Measurements from ENCODE around the gene CCDC33. TPM values are rescaled to one million over a fixed set of nuclear protein-coding genes. Genes with fewer than 3 reads are reported as not detected.

Gene CCDC33
- total and polyA plus RNA-seq, 8 donors = 0.58 to 9.4 (median 0.73) TPM; not detected in 5

DNA sequence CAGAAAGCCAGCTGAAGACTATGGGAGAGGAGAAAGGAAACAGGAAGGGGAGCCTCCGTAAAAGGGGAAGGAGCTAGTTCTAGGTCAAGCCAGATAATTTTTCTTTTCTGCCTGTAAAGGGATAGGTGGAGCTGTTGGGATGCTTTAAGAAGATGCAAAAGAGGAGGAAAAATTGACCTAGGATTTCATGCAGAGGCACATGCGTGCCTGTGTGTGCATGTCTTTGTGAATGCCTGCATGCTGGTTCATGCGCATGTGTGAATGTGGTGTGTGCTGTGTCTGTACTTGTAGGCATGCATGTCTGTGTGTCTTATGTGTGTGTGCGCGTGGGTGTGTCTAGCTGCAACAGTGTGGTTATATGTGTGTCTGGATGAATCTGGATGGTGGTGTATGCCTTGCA, 27.3 kb downstream of the CCDC33 start:
- intact Hi-C loops (cut with DNase I; ENCODE audit: low total_unique reads) = no loop called here
- Histone ChIP-seq H3K4me3 (no peak overlapping the region), H3K9me3 (no peaks in the 10 kb centered on the region), H3K4me1 (no peaks in the 10 kb centered on the region), H3K27ac (no peak overlapping the region), H3K36me3 (no peaks in the 10 kb centered on the region), H3K27me3 (peaks cover 0 to 61% (median 0%) of the 10 kb centered on the region in 3 donors)
- no peak for DNase-seq
- 70 to 76% (median 75%) methylated on average over 5 of the region's 5 CpGs for WGBS, 5 donors
- TF ChIP-seq, protein P1, sequence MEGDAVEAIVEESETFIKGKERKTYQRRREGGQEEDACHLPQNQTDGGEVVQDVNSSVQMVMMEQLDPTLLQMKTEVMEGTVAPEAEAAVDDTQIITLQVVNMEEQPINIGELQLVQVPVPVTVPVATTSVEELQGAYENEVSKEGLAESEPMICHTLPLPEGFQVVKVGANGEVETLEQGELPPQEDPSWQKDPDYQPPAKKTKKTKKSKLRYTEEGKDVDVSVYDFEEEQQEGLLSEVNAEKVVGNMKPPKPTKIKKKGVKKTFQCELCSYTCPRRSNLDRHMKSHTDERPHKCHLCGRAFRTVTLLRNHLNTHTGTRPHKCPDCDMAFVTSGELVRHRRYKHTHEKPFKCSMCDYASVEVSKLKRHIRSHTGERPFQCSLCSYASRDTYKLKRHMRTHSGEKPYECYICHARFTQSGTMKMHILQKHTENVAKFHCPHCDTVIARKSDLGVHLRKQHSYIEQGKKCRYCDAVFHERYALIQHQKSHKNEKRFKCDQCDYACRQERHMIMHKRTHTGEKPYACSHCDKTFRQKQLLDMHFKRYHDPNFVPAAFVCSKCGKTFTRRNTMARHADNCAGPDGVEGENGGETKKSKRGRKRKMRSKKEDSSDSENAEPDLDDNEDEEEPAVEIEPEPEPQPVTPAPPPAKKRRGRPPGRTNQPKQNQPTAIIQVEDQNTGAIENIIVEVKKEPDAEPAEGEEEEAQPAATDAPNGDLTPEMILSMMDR (IDR thresholded peaks at IDR 0.05) = no peak

DNA sequence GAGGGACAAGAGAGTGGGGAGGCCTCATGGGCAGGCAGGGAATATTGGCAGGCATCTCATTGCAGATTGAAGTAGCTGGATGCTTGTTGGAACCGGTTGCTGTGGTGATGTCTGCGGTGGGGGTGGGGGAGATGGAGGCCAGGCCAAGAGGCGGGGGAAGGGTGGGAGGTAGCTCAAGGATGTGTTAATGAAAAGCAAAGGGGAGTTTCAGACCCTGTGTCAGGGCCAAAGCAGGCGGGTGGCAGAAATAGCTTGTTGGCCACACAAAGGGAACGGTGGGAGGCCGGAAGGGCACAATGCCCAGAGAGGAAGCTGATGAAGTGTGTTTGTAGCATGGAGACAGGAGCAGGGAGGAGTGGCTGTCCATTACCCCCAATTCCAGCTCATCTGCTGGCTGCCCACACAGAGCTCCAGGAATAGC, 28.0 kb downstream of the CCDC33 start:
- no peak for DNase-seq
- Histone ChIP-seq H3K4me3 (no peak overlapping the region), H3K9me3 (no peaks in the 10 kb centered on the region), H3K27ac (no peak overlapping the region), H3K36me3 (no peaks in the 10 kb centered on the region), H3K4me1 (no peaks in the 10 kb centered on the region), H3K27me3 (peaks cover 0 to 63% (median 0%) of the 10 kb centered on the region in 3 donors)
- no peak for TF ChIP-seq EP300 (IDR thresholded peaks at IDR 0.05)
- TF ChIP-seq, protein P1 (IDR thresholded peaks at IDR 0.05) = no peak
- no peak for TF ChIP-seq POLR2AphosphoS5 (IDR thresholded peaks at IDR 0.05)
- no peak for TF ChIP-seq POLR2A (IDR thresholded peaks at IDR 0.05)
- 31 to 42% (median 39%) methylated on average over 6 of the region's 6 CpGs for WGBS, 5 donors
- intact Hi-C loops (cut with DNase I; ENCODE audit: low total_unique reads) = no loop called here

DNA sequence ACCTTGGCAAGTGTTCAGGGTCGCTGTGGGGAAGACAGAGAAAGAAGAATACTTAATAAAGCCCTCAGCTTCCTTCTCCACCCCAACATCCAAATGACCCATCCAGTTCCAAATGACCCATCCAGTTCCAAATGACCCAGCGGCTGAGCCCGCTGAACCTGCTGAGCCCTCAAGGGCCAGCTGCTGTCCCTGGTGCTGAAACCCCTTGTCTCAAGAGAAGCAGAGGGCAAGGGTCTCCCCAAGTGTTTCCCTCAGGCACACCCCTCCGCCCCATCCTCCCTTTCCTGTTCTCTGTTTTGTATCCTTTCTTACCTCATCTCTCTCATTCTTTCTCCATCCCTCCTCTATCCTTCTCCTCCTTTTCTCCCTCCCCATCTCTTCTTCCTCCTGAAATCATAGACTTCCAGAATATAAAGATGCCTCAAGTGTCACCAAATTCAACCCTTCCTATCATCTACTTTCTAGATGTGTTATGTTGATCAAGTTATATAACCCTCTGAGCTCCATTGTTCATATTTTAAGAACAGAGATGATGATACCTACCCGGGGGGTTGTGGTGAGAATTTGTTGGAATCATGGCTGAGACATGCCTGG, 29.0 kb downstream of the CCDC33 start:
- H3K4me1 ChIP-seq = no peaks in the 10 kb centered on the region
- peak in 1 of 2 donors; percentile 73 for DNase-seq
- no peak for TF ChIP-seq EP300 (IDR thresholded peaks at IDR 0.05)
- TF ChIP-seq, protein P1 (IDR thresholded peaks at IDR 0.05) = no peak
- no peak for TF ChIP-seq POLR2A (IDR thresholded peaks at IDR 0.05)
- no peak for TF ChIP-seq POLR2AphosphoS5 (IDR thresholded peaks at IDR 0.05)
- H3K36me3 ChIP-seq = no peaks in the 10 kb centered on the region
- H3K27ac ChIP-seq = no peak overlapping the region
- WGBS, 5 donors = 36 to 41% (median 39%) methylated on average over 5 of the region's 5 CpGs
- H3K4me3 ChIP-seq = no peak overlapping the region
- peaks cover 0 to 63% (median 0%) of the 10 kb centered on the region in 3 donors for H3K27me3 ChIP-seq
- intact Hi-C loops (cut with DNase I; ENCODE audit: low total_unique reads) = no loop called here
- H3K9me3 ChIP-seq = no peaks in the 10 kb centered on the region

DNA sequence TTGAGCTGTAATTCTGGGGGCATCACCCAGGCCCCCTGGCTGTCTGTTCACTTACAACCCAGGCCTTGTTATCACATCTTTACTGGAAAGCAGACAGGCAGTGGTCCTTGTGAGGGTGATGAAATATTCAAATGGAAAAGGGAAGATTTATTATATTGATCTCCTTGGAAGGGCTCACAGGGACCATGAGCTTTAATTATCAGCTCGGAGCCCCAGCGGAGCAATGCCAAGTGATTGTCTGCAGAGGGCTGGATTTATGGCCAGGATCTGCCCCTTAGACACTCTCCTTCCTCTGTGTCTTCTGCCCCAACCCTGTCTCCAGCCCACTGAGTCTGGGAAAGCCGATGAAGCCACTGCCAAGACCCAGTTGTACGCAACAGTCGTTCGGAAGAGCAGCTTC, 31.9 kb downstream of the CCDC33 start:
- intact Hi-C loops (cut with DNase I; ENCODE audit: low total_unique reads) = no loop called here
- WGBS, 5 donors = 68 to 81% (median 71%) methylated on average over 6 of the region's 6 CpGs
- TF ChIP-seq, protein P1 (IDR thresholded peaks at IDR 0.05) = no peak
- TF ChIP-seq POLR2A (IDR thresholded peaks at IDR 0.05) = no peak
- TF ChIP-seq POLR2AphosphoS5 (IDR thresholded peaks at IDR 0.05) = no peak
- no peak for TF ChIP-seq EP300 (IDR thresholded peaks at IDR 0.05)
- Histone ChIP-seq H3K4me3 (no peak overlapping the region), H3K36me3 (no peaks in the 10 kb centered on the region), H3K27ac (no peak overlapping the region), H3K4me1 (no peaks in the 10 kb centered on the region), H3K27me3 (peaks cover 0 to 71% (median 0%) of the 10 kb centered on the region in 3 donors), H3K9me3 (no peaks in the 10 kb centered on the region)
- DNase-seq = no peak
